SU-DHL-6 (cell line): ENCODE results near the gene HLA-DOA.

Experiments used
- CTCF ChIP-seq: fragments of 200-600 bp; sonication (generic); IDR thresholded peaks from one replicate; pipeline ENCODE4 v1.5.1; 2017; ENCODE audit warnings: antibody characterized with exemption, mild to moderate bottlenecking, low read length, moderate library complexity; ENCODE audit not compliant: insufficient read depth, poor library complexity, severe bottlenecking
- EZH2phosphoT487 ChIP-seq: fragments of 200-600 bp; sonication (generic), shearing (Covaris generic); conservative IDR thresholded peaks from 2 replicates; pipeline ENCODE4 v1.6.1; 2018; ENCODE audit warnings: mild to moderate bottlenecking, antibody characterized with exemption, low read length, moderate library complexity, mixed read lengths

- TF ChIP-seq CTCF: no peak
- no peak for TF ChIP-seq EZH2phosphoT487
These were observed 53.2 kb downstream of the HLA-DOA start for GRCh38 chr6:32956176-32956575.
